ENCODE data around the gene SLC2A6. TPM values are rescaled to one million over a fixed set of nuclear protein-coding genes. Genes with fewer than 3 reads are reported as not detected.
A peak's percentile ranks its signal among the peaks of the same experiment; 100 is the strongest.

SLC2A6 gene
- total and polyA plus RNA-seq, 10 of the 15 experiments (the other 5 are each of a cell fraction or from before 2014, with no cell fraction given) = 1.1 to 37.9 (median 18.3) TPM

GRCh38 chr9:133468777-133469421 lies 10.0 kb downstream of the SLC2A6 start (continued):
- TF ChIP-seq ZBTB4 (CRISPR knock-in tag; IDR thresholded peaks at IDR 0.05) (no peak), NFYA (IDR thresholded peaks at IDR 0.05; ENCODE audit: borderline replicate concordance, low read depth, low read length) (no peak), WRNIP1 (IDR thresholded peaks at IDR 0.05; ENCODE audit: borderline replicate concordance, low read depth, low read length) (no peak), JUNB (IDR thresholded peaks at IDR 0.05) (no peak), MTA2 (IDR thresholded peaks at IDR 0.05; ENCODE audit: low read depth) (no peak)

GRCh38 chr9:133468374-133468773 lies 10.5 kb downstream of the SLC2A6 start:
- Histone ChIP-seq H3K4me3 (no peak overlapping the region), H3K9me3 (replicated peaks; ENCODE audit: control insufficient read depth, insufficient read depth, low read length) (no peaks in the 10 kb centered on the region), H3K79me2 (ENCODE audit: control insufficient read depth, insufficient read depth, low read length) (no peaks in the 10 kb centered on the region), H4K20me1 (ENCODE audit: control insufficient read depth, insufficient read depth) (no peaks in the 10 kb centered on the region), H3K4me2 (ENCODE audit: control insufficient read depth, insufficient read depth) (no peak overlapping the region), H2AFZ (ENCODE audit: control insufficient read depth, low read depth, low read length) (no peak overlapping the region), H3K9ac (ENCODE audit: control insufficient read depth, insufficient read depth, low read length) (no peak overlapping the region), H3K27me3 (replicated peaks in 1 of 2; ENCODE audit: control insufficient read depth in 2 of 2, insufficient read depth in 2 of 2, low read length in 1 of 2) (no peaks in the 10 kb centered on the region), H3K27ac (ENCODE audit: control insufficient read depth, insufficient read depth) (no peak overlapping the region), H3K36me3 (ENCODE audit: control insufficient read depth in 2 of 2, insufficient read depth in 2 of 2, low read length in 1 of 2) (peaks cover 0 to 7% of the 10 kb centered on the region in 2 experiments; a peak in 3 of 4 replicates), H3K4me1 (ENCODE audit: control insufficient read depth, insufficient read depth, low read length) (no peaks in the 10 kb centered on the region)
- ChIA-PET CTCF (no interaction called here), RAD21 (ENCODE audit: unreplicated experiment) (no interaction called here), POLR2A (interaction anchor here (0.8 to 1.1 kb wide), 2 partner anchors 9 to 10 kb away, joined by 3 to 4 read pairs; partner anchors contain the start of genes CACFD1 and SLC2A6), SMC1A (ENCODE audit: uncharacterized antibody, unreplicated experiment) (no interaction called here)
- no peak for ATAC-seq
- DNase-seq (ENCODE audit: low read depth, low spot score) = no peak
- no peak for TF ChIP-seq ZNF217 (IDR thresholded peaks at IDR 0.05)
- peak; percentile 38; the same call in 1 of the 2 replicates for TF ChIP-seq ZBED1 (IDR thresholded peaks at IDR 0.05; ENCODE audit: borderline replicate concordance)
- intact Hi-C loops (cut with micrococcal nuclease; ENCODE audit: unreplicated experiment) = no loop called here
- no peak for FAIRE-seq
- in situ Hi-C loops (cut with MboI) = no loop called here
- 93% methylated on average over 9 of the region's 11 CpGs for WGBS (ENCODE audit: insufficient coverage, insufficient replicate concordance, low lambda C conversion rate, missing lambda C conversion rate)
- no TSS peak for BruUV-seq (replicated peaks)
